AG09309 (cell line): ENCODE results near the gene GPX3.

ENCODE experiments used
- DNase-seq: peaks from one replicate; pipeline ENCODE4 v3.0.0-alpha.2; 2010; ENCODE audit warnings: low read depth
- H3K4me3 ChIP-seq: 2 replicates; pipeline ENCODE4 v1.5.1; 2011; ENCODE audit warnings: mild to moderate bottlenecking, low read depth, low read length, moderate library complexity; ENCODE audit not compliant: control insufficient read depth
- TF ChIP-seq, protein P1 (sequence below): IDR thresholded peaks from 2 replicates; pipeline ENCODE4 v1.5.1; 2011; ENCODE audit warnings: mild to moderate bottlenecking, low read depth, low read length, inconsistent platforms; ENCODE audit not compliant: insufficient read depth, control insufficient read depth; ENCODE audit errors: missing control alignments

The GPX3 gene

DNA sequence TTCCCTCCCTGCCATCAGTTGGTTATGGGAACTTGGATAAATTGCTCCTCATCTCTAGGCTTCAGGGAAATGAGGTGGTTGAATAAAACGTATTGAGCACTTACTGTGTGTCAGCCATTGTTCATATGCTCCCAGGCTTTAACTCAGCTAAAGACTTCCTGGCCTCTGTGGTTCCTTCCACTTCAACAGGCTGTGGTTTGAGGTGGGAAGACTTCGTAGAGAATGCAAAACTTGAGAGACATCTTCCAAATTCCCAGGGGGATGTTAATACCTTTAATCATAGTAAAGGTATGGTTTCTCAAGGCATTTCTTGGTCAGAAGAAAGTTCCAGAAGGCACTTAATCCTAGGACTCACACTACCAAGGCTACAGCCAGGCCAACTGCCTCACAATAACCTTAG, 1.5 kb upstream of the GPX3 start:
- TF ChIP-seq, protein P1, sequence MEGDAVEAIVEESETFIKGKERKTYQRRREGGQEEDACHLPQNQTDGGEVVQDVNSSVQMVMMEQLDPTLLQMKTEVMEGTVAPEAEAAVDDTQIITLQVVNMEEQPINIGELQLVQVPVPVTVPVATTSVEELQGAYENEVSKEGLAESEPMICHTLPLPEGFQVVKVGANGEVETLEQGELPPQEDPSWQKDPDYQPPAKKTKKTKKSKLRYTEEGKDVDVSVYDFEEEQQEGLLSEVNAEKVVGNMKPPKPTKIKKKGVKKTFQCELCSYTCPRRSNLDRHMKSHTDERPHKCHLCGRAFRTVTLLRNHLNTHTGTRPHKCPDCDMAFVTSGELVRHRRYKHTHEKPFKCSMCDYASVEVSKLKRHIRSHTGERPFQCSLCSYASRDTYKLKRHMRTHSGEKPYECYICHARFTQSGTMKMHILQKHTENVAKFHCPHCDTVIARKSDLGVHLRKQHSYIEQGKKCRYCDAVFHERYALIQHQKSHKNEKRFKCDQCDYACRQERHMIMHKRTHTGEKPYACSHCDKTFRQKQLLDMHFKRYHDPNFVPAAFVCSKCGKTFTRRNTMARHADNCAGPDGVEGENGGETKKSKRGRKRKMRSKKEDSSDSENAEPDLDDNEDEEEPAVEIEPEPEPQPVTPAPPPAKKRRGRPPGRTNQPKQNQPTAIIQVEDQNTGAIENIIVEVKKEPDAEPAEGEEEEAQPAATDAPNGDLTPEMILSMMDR = no peak
- no peak overlapping the region for H3K4me3 ChIP-seq
- DNase-seq = no peak

DNA sequence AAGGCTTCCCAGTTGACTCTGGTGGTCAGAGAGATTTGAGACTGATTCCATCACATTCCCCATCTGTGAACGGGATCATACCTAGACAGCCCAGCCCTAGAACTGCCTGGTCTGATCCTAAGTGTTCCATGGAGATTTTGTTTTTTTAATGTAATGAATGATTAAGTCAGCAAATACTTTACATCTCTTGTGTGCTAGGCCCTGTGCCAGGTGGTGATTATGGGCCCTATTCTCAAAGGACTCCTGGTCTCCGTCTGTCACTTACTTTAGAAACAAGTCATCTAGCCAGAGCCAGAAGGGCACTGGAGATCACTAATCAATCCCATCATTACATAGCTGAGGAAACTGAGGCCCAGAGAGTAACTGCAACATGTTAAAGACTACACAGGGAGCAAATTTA, 1.1 kb upstream of the GPX3 start:
- TF ChIP-seq, protein P1 = no peak
- H3K4me3 ChIP-seq = no peak overlapping the region
- no peak for DNase-seq

DNA sequence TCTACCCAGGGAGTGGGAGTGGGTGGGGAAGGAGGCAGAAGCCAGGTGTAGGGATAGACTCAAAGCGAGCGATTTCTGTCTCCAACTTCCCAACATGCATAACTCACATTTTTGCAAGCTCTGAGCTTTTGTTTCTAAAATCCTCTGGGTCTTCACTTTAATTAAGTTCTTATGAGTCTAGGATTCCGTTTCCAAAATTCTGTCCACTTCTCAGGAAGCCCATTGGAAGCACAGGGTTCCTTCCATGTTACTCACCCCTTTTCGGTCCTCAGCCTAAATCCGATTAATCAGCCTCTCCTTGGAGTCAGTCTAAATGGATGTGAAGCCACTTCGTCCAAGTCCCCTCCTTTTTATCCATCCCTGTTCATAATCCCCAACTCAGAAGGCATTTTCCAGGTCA, 1.4 kb downstream of the GPX3 start:
- TF ChIP-seq, protein P1 = no peak
- no peak overlapping the region for H3K4me3 ChIP-seq
- DNase-seq = no peak

DNA sequence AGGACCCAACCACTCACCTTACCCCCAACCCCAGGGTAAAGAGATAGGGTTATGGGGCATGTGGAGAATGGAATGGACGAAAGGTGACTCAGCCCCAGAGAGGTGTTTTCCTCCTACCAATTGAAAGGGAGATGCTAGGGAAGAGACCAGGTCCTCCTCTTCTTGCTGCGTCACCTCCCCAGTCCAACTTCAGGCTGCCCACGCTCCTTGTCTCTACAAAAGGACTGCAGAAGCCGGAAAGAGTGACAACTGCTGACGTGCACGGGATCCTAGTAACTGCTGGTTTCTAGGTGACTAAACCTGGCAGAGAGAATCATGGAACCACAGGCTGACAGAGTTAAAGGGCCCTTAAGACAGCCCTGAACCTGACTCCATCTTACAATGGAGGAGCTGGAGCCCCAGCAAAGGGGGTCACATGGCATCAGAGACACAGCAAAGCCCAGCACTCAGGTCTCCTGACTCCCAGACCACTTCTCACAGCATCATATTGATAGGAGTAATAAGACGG, 2.2 kb downstream of the GPX3 start:
- TF ChIP-seq, protein P1 = no peak
- no peak for DNase-seq
- no peak overlapping the region for H3K4me3 ChIP-seq

DNA sequence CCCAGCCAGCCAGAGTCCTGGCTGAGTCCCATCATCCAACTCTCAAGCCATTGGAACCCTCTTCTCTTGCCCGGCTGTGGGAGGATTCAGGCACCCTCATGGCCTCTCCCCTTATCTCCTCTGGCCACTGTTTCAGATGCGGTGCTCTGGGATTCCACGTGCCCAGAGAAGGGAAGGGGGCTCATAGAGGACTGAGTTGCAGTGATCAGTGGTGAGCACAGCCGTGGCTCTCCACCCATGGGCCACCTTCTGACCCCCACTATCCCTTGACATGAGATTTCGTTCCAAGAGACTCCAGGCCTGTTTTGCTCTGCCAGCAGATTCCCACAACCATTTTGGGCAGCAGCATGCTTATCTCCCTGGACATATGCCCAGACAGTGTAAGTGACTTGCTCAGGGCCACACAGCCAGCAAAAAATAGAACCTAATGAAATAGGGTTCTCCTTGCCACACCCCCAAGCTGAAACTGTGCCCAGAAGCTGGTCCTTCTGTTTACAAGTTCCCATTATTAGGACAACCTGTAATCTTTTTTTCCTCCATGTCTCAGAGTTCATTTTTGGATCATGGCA, 2.7 kb downstream of the GPX3 start:
- H3K4me3 ChIP-seq = no peak overlapping the region
- TF ChIP-seq, protein P1 = no peak
- no peak for DNase-seq

DNA sequence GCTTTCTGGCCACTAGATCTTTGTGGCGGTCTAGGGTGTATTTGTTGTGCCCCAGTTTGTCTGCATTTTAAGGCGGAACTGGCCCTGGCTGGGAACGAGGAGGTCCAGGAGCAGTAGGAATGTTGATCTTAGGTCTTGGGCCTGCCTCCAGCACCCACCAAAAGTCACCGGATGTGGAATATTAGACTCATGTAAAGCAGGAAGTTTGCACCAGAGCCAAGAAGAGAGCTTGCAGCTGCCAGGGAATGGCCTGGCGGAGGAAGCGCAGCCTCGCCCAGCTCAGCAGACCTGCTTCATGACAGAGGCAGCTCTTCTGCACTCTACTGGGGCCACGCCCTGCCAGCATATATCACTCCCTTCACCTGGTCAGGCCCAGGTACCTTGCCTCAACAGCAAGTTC, 3.3 kb downstream of the GPX3 start:
- no peak overlapping the region for H3K4me3 ChIP-seq
- no peak for DNase-seq
- TF ChIP-seq, protein P1 = no peak
